ENCODE data around the gene MPI. TPM values are rescaled to one million over a fixed set of nuclear protein-coding genes. Genes with fewer than 3 reads are reported as not detected.

The MPI gene
- total and polyA plus RNA-seq, 2 of the 8 experiments (the other 6 are each of a cell fraction or from before 2014, with no cell fraction given): 31.0 to 74.8 TPM

DNA sequence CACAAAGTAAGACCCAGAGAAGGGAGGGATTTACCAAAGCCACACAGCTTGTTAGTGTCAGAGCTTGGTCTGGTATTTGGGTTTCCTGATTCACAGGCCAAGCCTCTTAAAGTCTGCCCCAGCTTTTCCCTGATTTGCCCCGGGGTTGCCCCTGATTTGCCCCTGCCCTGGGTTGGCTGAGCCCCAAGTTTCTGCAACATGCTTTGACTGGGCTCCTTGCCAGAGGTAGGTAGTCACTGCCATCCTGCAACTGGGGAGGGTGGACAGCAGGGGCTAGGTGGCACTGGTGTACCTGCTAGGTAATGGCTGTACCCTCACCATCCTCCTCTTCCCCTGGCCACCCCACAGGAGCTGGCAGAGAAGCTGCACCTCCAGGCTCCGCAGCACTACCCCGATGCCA lies 2.5 kb downstream of the MPI start:
- no peak overlapping the region for H3K23ac ChIP-seq (ENCODE audit: insufficient read length)
- DNase-seq (ENCODE audit: low read depth in 1 of 2, low spot score in 2 of 2) (no peak), FAIRE-seq (no peak)
- peak overlapping the region; percentile 23; the same call in 1 of the 2 replicates for H4K8ac ChIP-seq (ENCODE audit: extremely low read depth, insufficient read depth, low read length)
- no peak overlapping the region for H3K4me3 ChIP-seq (ENCODE audit: extremely low read depth in 1 of 4, insufficient read depth in 2 of 4, low read depth in 3 of 4, low read length in 4 of 4)
- no peak overlapping the region for H4K5ac ChIP-seq (ENCODE audit: insufficient read length, low read depth, low read length)
- H3K79me1 ChIP-seq (ENCODE audit: low read depth, low read length): no peaks in the 10 kb centered on the region
- no peaks in the 10 kb centered on the region for H3K27me3 ChIP-seq (replicated peaks in 1 of 4; ENCODE audit: control insufficient read depth in 3 of 4, extremely low read depth in 1 of 4, insufficient read depth in 3 of 4, low read length in 3 of 4)
- no peak overlapping the region for H3K9ac ChIP-seq (replicated peaks in 1 of 4; ENCODE audit: extremely low read depth in 1 of 4, low read depth in 3 of 4, low read length in 3 of 4)
- H3K56ac ChIP-seq (replicated peaks; ENCODE audit: insufficient read length, low read depth, low read length): no peak overlapping the region
- H2BK12ac ChIP-seq (ENCODE audit: low read depth, low read length): no peak overlapping the region
- H3K4me1 ChIP-seq (replicated peaks in 1 of 4; ENCODE audit: control insufficient read depth in 3 of 4, insufficient read depth in 4 of 4, low read length in 3 of 4): peaks cover 0 to 4% (median 2%) of the 10 kb centered on the region in 4 experiments; a peak in 4 of 7 replicates
- 86% methylated on average over 3 of the region's 3 CpGs; no CpG with 5 or more reads in 1 of the 2 experiments for WGBS, 2 experiments (ENCODE audit: extremely low coverage in 1 of 2, insufficient coverage in 1 of 2, insufficient read length in 1 of 2, insufficient replicate concordance in 2 of 2, low coverage in 1 of 2, low lambda C conversion rate in 2 of 2, missing lambda C conversion rate in 1 of 2)
- peaks cover 0 to 2% of the 10 kb centered on the region in 2 experiments for H4K20me1 ChIP-seq (replicated peaks in 1 of 2; ENCODE audit: control insufficient read depth in 1 of 2, insufficient read depth in 2 of 2, low read length in 2 of 2)
- H2BK20ac ChIP-seq (ENCODE audit: low read length): no peak overlapping the region
- H3K27ac ChIP-seq (ENCODE audit: low read depth, low read length): no peak overlapping the region
- peaks cover 9% of the 10 kb centered on the region for H3K23me2 ChIP-seq (ENCODE audit: low read depth, low read length)
- H2BK15ac ChIP-seq (ENCODE audit: low read length): no peak overlapping the region
- H3K4ac ChIP-seq (replicated peaks; ENCODE audit: insufficient read length, low read depth, low read length): no peak overlapping the region
- peaks cover 5 to 21% (median 16%) of the 10 kb centered on the region in 4 experiments; a peak in 6 of 8 replicates for H3K36me3 ChIP-seq (ENCODE audit: control insufficient read depth in 2 of 4, insufficient read depth in 4 of 4, low read length in 3 of 4)
- H3K18ac ChIP-seq (ENCODE audit: extremely low read depth, low read length): no peak overlapping the region
- no peak overlapping the region for H2AK5ac ChIP-seq (ENCODE audit: low read depth, low read length)
- no peak overlapping the region for H3K14ac ChIP-seq (ENCODE audit: insufficient read length)
- H3K9me3 ChIP-seq (ENCODE audit: insufficient read depth in 2 of 2, low read depth in 1 of 2, low read length in 1 of 2): no peaks in the 10 kb centered on the region
- no peak overlapping the region for H4K91ac ChIP-seq (replicated peaks; ENCODE audit: insufficient read length, low read length)
- H2BK5ac ChIP-seq (ENCODE audit: low read depth, low read length): no peak overlapping the region
- H2AFZ ChIP-seq (ENCODE audit: low read length): no peak overlapping the region
- POLR2A ChIA-PET (ENCODE audit: partially characterized antibody): interaction anchor here (0.6 to 7.0 kb wide), 4 partner anchors 10 to 169 kb away, joined by 3 to 116 read pairs (median 4); partner anchors contain the start of genes CPLX3 and FAM219B
- CTCF ChIA-PET (ENCODE audit: partially characterized antibody): interaction anchor here (0.8 to 6.2 kb wide), 3 partner anchors 8 to 57 kb away, joined by 3 to 54 read pairs (median 3); no protein-coding TSS in a partner anchor
- no peak overlapping the region for H3K4me2 ChIP-seq (ENCODE audit: insufficient read depth in 1 of 2, low read depth in 2 of 2, low read length in 2 of 2)
- no peaks in the 10 kb centered on the region for H3K79me2 ChIP-seq (ENCODE audit: control insufficient read depth in 1 of 2, insufficient read depth in 2 of 2, low read length in 2 of 2)
- no peak overlapping the region for H2BK120ac ChIP-seq (replicated peaks; ENCODE audit: low read depth, low read length)
- TF ChIP-seq YY1 (IDR thresholded peaks at IDR 0.05; ENCODE audit: low read depth, low read length) (no peak), SP1 (IDR thresholded peaks at IDR 0.05; ENCODE audit: low read depth, low read length) (no peak), SIRT6 (IDR thresholded peaks at IDR 0.05; ENCODE audit: low read length) (no peak), CTBP2 (IDR thresholded peaks at IDR 0.05; ENCODE audit: borderline replicate concordance, insufficient read depth, insufficient read length, low read length) (no peak), TCF12 (IDR thresholded peaks at IDR 0.05; ENCODE audit: low read depth, low read length) (no peak), PHF8 (conservative IDR thresholded peaks at IDR 0.05; ENCODE audit: low read depth, low read length) (no peak), NANOG (IDR thresholded peaks at IDR 0.05; ENCODE audit: insufficient read depth, low read depth, low read length, poor library complexity, severe bottlenecking) (no peak), ASH2L (IDR thresholded peaks at IDR 0.05; ENCODE audit: low read length) (no peak), SRF (IDR thresholded peaks at IDR 0.05; ENCODE audit: low read depth, low read length) (no peak), CHD1 (IDR thresholded peaks at IDR 0.05; ENCODE audit: low read depth, low read length) (no peak), SIN3A (conservative IDR thresholded peaks at IDR 0.05 in 1 of 2, IDR thresholded peaks at IDR 0.05 in 1 of 2; ENCODE audit: low read depth in 1 of 2, low read length in 2 of 2) (no peak)
- TF ChIP-seq, protein P1, sequence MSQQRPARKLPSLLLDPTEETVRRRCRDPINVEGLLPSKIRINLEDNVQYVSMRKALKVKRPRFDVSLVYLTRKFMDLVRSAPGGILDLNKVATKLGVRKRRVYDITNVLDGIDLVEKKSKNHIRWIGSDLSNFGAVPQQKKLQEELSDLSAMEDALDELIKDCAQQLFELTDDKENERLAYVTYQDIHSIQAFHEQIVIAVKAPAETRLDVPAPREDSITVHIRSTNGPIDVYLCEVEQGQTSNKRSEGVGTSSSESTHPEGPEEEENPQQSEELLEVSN (IDR thresholded peaks at IDR 0.05): no peak
- TF ChIP-seq, protein P2, sequence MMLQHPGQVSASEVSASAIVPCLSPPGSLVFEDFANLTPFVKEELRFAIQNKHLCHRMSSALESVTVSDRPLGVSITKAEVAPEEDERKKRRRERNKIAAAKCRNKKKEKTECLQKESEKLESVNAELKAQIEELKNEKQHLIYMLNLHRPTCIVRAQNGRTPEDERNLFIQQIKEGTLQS (IDR thresholded peaks at IDR 0.05; ENCODE audit: insufficient read depth, low read depth, low read length): no peak
